Tibial artery (tissue), 4 donors: Measurements from ENCODE around the gene LARGE1.

ENCODE experiments used
- DNase-seq, 2 donors: peaks; one replicate each; pipeline ENCODE4 v3.0.0-alpha.2; 2019
- H3K27ac ChIP-seq, 2 donors: fragments of 200-600 bp; sonication (generic) in 1 of 2; 1 replicate in 1 of 2; 2 replicates in 1 of 2; pipeline ENCODE4 v1.5.1; 2018 to 2019; ENCODE audit warnings: mild to moderate bottlenecking in 1 of 2
- H3K27me3 ChIP-seq, 2 donors: fragments of 200-600 bp; sonication (generic) in 1 of 2; one replicate each; pipeline versions ENCODE4 v1.5.1 to v1.6.0; 2016 to 2019
- H3K36me3 ChIP-seq, 3 donors: fragments of 200-600 bp; sonication (generic) in 2 of 3; one replicate each; pipeline ENCODE4 v1.5.1; 2016 to 2019; ENCODE audit warnings: mild to moderate bottlenecking in 2 of 3
- H3K4me1 ChIP-seq, 4 donors: fragments of 200-600 bp; sonication (generic) in 2 of 4; 1 replicate in 3 of 4; 2 replicates in 1 of 4; pipeline ENCODE4 v1.5.1; 2016 to 2019
- H3K4me3 ChIP-seq, 2 donors: fragments of 200-600 bp; sonication (generic) in 1 of 2; 1 replicate in 1 of 2; 2 replicates in 1 of 2; pipeline ENCODE4 v1.5.1; 2018 to 2019; ENCODE audit warnings: mild to moderate bottlenecking in 2 of 2
- H3K9me3 ChIP-seq, 3 donors: fragments of 200-600 bp; sonication (generic) in 1 of 3; one replicate each; pipeline ENCODE4 v1.5.1; 2016 to 2019
- CTCF ChIP-seq, 2 experiments: fragments of 200-600 bp in 1 of 2; fragments of 450-650 bp in 1 of 2; IDR thresholded peaks; one replicate each; pipeline ENCODE4 v1.5.1; 2017 to 2019; ENCODE audit warnings: antibody characterized with exemption in 2 of 2, mild to moderate bottlenecking in 1 of 2, moderate library complexity in 1 of 2
- intact Hi-C: fragments of 100-400 bp; cut with DNase I; formaldehyde crosslinking; loops from one replicate; pipeline ENCODE4 v1.15.0; 2023; ENCODE audit warnings: low total_unique reads

LARGE1 gene

GRCh38 chr22:33722816-33723215 lies 197.5 kb downstream of the LARGE1 start:
- Histone ChIP-seq H3K27me3 (no peaks in the 10 kb centered on the region), H3K36me3 (no peaks in the 10 kb centered on the region), H3K4me3 (no peak overlapping the region), H3K27ac (no peak overlapping the region), H3K9me3 (no peaks in the 10 kb centered on the region), H3K4me1 (peaks cover 0 to 25% (median 9%) of the 10 kb centered on the region in 4 donors)
- intact Hi-C loops: no loop called here
- DNase-seq: no peak
- no peak for TF ChIP-seq CTCF (IDR thresholded peaks at IDR 0.05)

- H3K36me3 ChIP-seq: no peaks in the 10 kb centered on the region
- DNase-seq: no peak
- peaks cover 0 to 4% (median 0%) of the 10 kb centered on the region in 4 donors for H3K4me1 ChIP-seq
- intact Hi-C loops: no loop called here
- no peaks in the 10 kb centered on the region for H3K27me3 ChIP-seq
- no peak overlapping the region for H3K27ac ChIP-seq
- no peak for TF ChIP-seq CTCF (IDR thresholded peaks at IDR 0.05)
- H3K4me3 ChIP-seq: no peak overlapping the region
- no peaks in the 10 kb centered on the region for H3K9me3 ChIP-seq
Observed at GRCh38 chr22:33720166-33720878, 200.0 kb downstream of the LARGE1 start.

GRCh38 chr22:33717694-33718396 lies 202.4 kb downstream of the LARGE1 start:
- no peak overlapping the region for H3K27ac ChIP-seq
- intact Hi-C loops: no loop called here
- no peaks in the 10 kb centered on the region for H3K4me1 ChIP-seq
- H3K4me3 ChIP-seq: no peak overlapping the region
- peaks cover 0 to 4% (median 0%) of the 10 kb centered on the region in 3 donors for H3K36me3 ChIP-seq
- H3K9me3 ChIP-seq: peaks cover 0 to 18% (median 0%) of the 10 kb centered on the region in 3 donors
- TF ChIP-seq CTCF (IDR thresholded peaks at IDR 0.05): no peak
- H3K27me3 ChIP-seq: no peaks in the 10 kb centered on the region
- no peak for DNase-seq

GRCh38 chr22:33715237-33715985 lies 204.9 kb downstream of the LARGE1 start:
- H3K9me3 ChIP-seq: peaks cover 0 to 18% (median 0%) of the 10 kb centered on the region in 3 donors
- TF ChIP-seq CTCF (IDR thresholded peaks at IDR 0.05): no peak
- no peaks in the 10 kb centered on the region for H3K27me3 ChIP-seq
- intact Hi-C loops: no loop called here
- peaks cover 0 to 4% (median 0%) of the 10 kb centered on the region in 3 donors for H3K36me3 ChIP-seq
- no peak for DNase-seq
- no peak overlapping the region for H3K4me3 ChIP-seq
- no peaks in the 10 kb centered on the region for H3K4me1 ChIP-seq
- H3K27ac ChIP-seq: no peak overlapping the region

- DNase-seq: no peak
Observed at GRCh38 chr22:33710326-33710725, 209.9 kb downstream of the LARGE1 start.

More at GRCh38 chr22:33710326-33710725, 209.9 kb downstream of the LARGE1 start:
- intact Hi-C loops: no loop called here
- no peak overlapping the region for H3K4me3 ChIP-seq
- no peaks in the 10 kb centered on the region for H3K27me3 ChIP-seq
- no peak for TF ChIP-seq CTCF (IDR thresholded peaks at IDR 0.05)
- peaks cover 0 to 18% (median 0%) of the 10 kb centered on the region in 3 donors for H3K9me3 ChIP-seq
- peaks cover 0 to 4% (median 0%) of the 10 kb centered on the region in 3 donors for H3K36me3 ChIP-seq
- H3K27ac ChIP-seq: no peak overlapping the region
- H3K4me1 ChIP-seq: no peaks in the 10 kb centered on the region
